ENCODE results near the gene RNASEH2A. TPM values are rescaled to one million over a fixed set of nuclear protein-coding genes. Genes with fewer than 3 reads are reported as not detected.

RNASEH2A gene
- total RNA-seq, 2 donors from 2014 or later, result 3.1 to 4.0 TPM

- H3K27ac ChIP-seq, result peak overlapping the region; percentile 96 to 99
- peak overlapping the region in 1 of 2 donors; percentile 53 for H3K4me3 ChIP-seq
- no peak for DNase-seq (ENCODE audit: low spot score)
- no peaks in the 10 kb centered on the region for H3K36me3 ChIP-seq
- TF ChIP-seq CTCF (IDR thresholded peaks at IDR 0.05), result no peak
- no peaks in the 10 kb centered on the region for H3K27me3 ChIP-seq
- peaks cover 0 to 72% of the 10 kb centered on the region in 2 donors for H3K4me1 ChIP-seq
- no peaks in the 10 kb centered on the region for H3K9me3 ChIP-seq
Observed at GRCh38 chr19:12784394-12784870, 22.0 kb upstream of the RNASEH2A start.

- no peak for DNase-seq (ENCODE audit: low spot score)
- Histone ChIP-seq H3K27me3 (no peaks in the 10 kb centered on the region), H3K4me3 (no peak overlapping the region), H3K27ac (peak overlapping the region; percentile 96 to 99), H3K4me1 (peaks cover 0 to 70% of the 10 kb centered on the region in 2 donors), H3K9me3 (no peaks in the 10 kb centered on the region), H3K36me3 (no peaks in the 10 kb centered on the region)
- TF ChIP-seq CTCF (IDR thresholded peaks at IDR 0.05), result no peak
Observed at GRCh38 chr19:12784871-12785430, 21.4 kb upstream of the RNASEH2A start.

- Histone ChIP-seq H3K4me1 (peaks cover 0 to 72% of the 10 kb centered on the region in 2 donors), H3K4me3 (no peak overlapping the region), H3K27ac (peak overlapping the region; percentile 96 to 99), H3K9me3 (no peaks in the 10 kb centered on the region), H3K27me3 (no peaks in the 10 kb centered on the region), H3K36me3 (no peaks in the 10 kb centered on the region)
- TF ChIP-seq CTCF (IDR thresholded peaks at IDR 0.05), result no peak
- DNase-seq (ENCODE audit: low spot score), result no peak
Observed at GRCh38 chr19:12785431-12786031, 20.9 kb upstream of the RNASEH2A start.

GRCh38 chr19:12786141-12786870 is 20.1 kb upstream of the RNASEH2A start:
- Histone ChIP-seq H3K9me3 (no peaks in the 10 kb centered on the region), H3K4me3 (no peak overlapping the region), H3K27ac (peak overlapping the region; percentile 96 to 99), H3K4me1 (peaks cover 0 to 78% of the 10 kb centered on the region in 2 donors), H3K27me3 (no peaks in the 10 kb centered on the region), H3K36me3 (no peaks in the 10 kb centered on the region)
- peak; percentile 85 for DNase-seq (ENCODE audit: low spot score)
- no peak for TF ChIP-seq CTCF (IDR thresholded peaks at IDR 0.05)

- Histone ChIP-seq H3K4me1 (peaks cover 0 to 78% of the 10 kb centered on the region in 2 donors), H3K27me3 (no peaks in the 10 kb centered on the region), H3K9me3 (no peaks in the 10 kb centered on the region), H3K36me3 (peaks cover 2% of the 10 kb centered on the region), H3K4me3 (no peak overlapping the region), H3K27ac (peak overlapping the region; percentile 96 to 99)
- no peak for TF ChIP-seq CTCF (IDR thresholded peaks at IDR 0.05)
- DNase-seq (ENCODE audit: low spot score), result no peak
Observed at GRCh38 chr19:12786952-12787351, 19.4 kb upstream of the RNASEH2A start.

Data from right atrium auricular region (tissue), 2 donors.